HFF-Myc (cell line): ENCODE results near the gene TMEM185A.
"Not testable (repeated sequence)": the region's sequence is repeated elsewhere in the genome, so short reads cannot be mapped to it uniquely, and the experiment has no call there.

Source experiments
- DNase-seq: peaks from one replicate; pipeline ENCODE4 v3.0.0-alpha.2; 2011; ENCODE audit warnings: low read depth; ENCODE audit errors: extremely low read depth
- H3K4me3 ChIP-seq: replicated peaks from 2 replicates; pipeline ENCODE4 v1.5.1; 2011; ENCODE audit warnings: low read depth, mild to moderate bottlenecking, control low read depth, low read length
- CTCF ChIP-seq: IDR thresholded peaks from 2 replicates; pipeline ENCODE4 v1.5.1; 2012; ENCODE audit warnings: mild to moderate bottlenecking, low read depth, low read length, control low read depth; ENCODE audit errors: missing control alignments

TMEM185A gene

GRCh38 chrX:149611623-149612175, 19.9 kb downstream of the TMEM185A start:
- DNase-seq = no peak
- TF ChIP-seq CTCF = no peak
- no peak overlapping the region for H3K4me3 ChIP-seq

- H3K4me3 ChIP-seq = no peak overlapping the region
- TF ChIP-seq CTCF = no peak
- no peak for DNase-seq
These were observed 21.1 kb downstream of the TMEM185A start for GRCh38 chrX:149610511-149610910.

GRCh38 chrX:149607699-149608098, 23.9 kb downstream of the TMEM185A start:
- TF ChIP-seq CTCF = no peak
- DNase-seq = no peak
- no peak overlapping the region for H3K4me3 ChIP-seq

GRCh38 chrX:149605248-149605885, 26.2 kb downstream of the TMEM185A start:
- not testable (repeated sequence) for H3K4me3 ChIP-seq
- peak; percentile 1 for DNase-seq

GRCh38 chrX:149598603-149599002, 33.0 kb downstream of the TMEM185A start:
- not testable (repeated sequence) for H3K4me3 ChIP-seq, DNase-seq

GRCh38 chrX:149595943-149596342, 35.6 kb downstream of the TMEM185A start:
- not testable (repeated sequence) for DNase-seq

GRCh38 chrX:149595214-149595613, 36.4 kb downstream of the TMEM185A start, which contains the start of gene HSFX2:
Gene HSFX2 (minus strand): TSS chrX:149595314. CDS start chrX:149594700, 614 bp downstream.
- H3K4me3 ChIP-seq, DNase-seq: not testable (repeated sequence)

More at GRCh38 chrX:149595943-149596342, 35.6 kb downstream of the TMEM185A start:
- H3K4me3 ChIP-seq = not testable (repeated sequence)

- not testable (repeated sequence) for H3K4me3 ChIP-seq, DNase-seq
These were observed 40.6 kb downstream of the TMEM185A start for GRCh38 chrX:149590993-149591392.

GRCh38 chrX:149587359-149587758, 44.2 kb downstream of the TMEM185A start, which contains the start of gene MAGEA9B:
Gene MAGEA9B (minus strand): TSS chrX:149587459. CDS start chrX:149583179, 4,280 bp downstream.
- DNase-seq, H3K4me3 ChIP-seq: not testable (repeated sequence)

- not testable (repeated sequence) for DNase-seq
These were observed 46.0 kb downstream of the TMEM185A start for GRCh38 chrX:149585631-149586030.

GRCh38 chrX:149573456-149573855, 58.1 kb downstream of the TMEM185A start:
- DNase-seq, H3K4me3 ChIP-seq: not testable (repeated sequence)

More at GRCh38 chrX:149585631-149586030, 46.0 kb downstream of the TMEM185A start:
- H3K4me3 ChIP-seq = not testable (repeated sequence)
